ENCODE measurements around the gene CTSF.
"Not testable (repeated sequence)": the region's sequence is repeated elsewhere in the genome, so short reads cannot be mapped to it uniquely, and the experiment has no call there.

Gene CTSF

DNA sequence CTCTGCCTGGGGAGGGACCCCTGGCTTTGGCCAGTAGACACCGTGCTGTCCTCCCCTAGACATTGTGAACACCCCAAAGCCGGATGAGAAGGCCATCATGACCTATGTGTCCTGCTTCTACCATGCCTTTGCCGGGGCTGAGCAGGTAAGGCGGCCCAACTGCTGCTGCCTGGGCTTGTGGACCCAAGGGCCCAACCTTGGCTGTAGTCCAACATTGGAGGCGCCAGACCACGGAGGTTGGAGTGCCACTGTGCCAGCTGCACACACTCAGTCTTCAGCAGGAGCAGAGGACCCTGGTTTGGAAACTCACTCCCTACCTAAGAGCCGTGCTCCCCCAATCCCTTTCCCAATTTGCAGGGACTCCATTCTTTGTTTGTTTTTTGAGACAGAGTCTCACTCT lies 12.3 kb downstream of the CTSF start:
- no peak for DNase-seq

GRCh38 chr11:66555416-66555815 lies 13.0 kb downstream of the CTSF start:
- no peak for DNase-seq

- DNase-seq, result no peak
Measured at GRCh38 chr11:66554602-66555001, 13.8 kb downstream of the CTSF start.

DNA sequence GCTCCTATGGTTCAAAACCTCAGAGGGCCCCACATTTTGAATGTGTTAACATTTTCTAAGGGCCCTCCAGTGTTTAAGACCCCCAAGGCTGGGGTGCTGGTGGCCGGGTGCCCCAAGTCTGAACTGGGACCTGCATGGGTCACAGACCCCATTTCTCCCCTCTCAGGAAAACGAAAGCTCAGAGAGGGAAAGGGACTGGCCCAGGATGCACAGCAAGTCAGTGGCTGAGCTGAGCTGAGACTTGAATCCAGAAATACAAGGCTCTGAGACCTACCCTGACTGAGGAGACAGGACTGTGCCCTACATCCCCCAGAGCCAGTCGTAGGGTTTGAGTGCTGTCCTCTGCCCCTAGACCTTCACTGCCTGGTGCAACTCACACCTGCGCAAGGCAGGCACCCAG lies 17.5 kb downstream of the CTSF start:
- no peak for DNase-seq

DNA sequence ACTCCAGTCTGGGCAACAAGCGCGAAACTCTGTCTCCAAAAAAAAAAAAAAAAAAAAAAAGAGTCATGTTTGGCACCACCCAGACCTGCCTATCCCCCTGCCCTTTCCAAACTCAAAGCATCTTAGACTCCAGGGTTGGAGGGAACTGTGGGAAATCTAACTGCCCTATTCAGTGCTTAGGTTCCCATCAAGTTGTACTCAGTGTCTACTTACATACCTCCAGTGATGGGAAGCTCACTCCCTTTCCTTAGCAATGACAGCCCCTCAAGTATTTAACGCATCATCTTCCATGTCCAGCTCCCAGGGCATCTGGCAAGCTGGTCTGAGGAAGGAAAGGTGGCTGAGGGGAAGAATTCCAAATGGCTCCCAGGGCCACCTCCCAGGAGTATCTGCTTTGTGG lies 18.7 kb downstream of the CTSF start:
- DNase-seq, result no peak

DNA sequence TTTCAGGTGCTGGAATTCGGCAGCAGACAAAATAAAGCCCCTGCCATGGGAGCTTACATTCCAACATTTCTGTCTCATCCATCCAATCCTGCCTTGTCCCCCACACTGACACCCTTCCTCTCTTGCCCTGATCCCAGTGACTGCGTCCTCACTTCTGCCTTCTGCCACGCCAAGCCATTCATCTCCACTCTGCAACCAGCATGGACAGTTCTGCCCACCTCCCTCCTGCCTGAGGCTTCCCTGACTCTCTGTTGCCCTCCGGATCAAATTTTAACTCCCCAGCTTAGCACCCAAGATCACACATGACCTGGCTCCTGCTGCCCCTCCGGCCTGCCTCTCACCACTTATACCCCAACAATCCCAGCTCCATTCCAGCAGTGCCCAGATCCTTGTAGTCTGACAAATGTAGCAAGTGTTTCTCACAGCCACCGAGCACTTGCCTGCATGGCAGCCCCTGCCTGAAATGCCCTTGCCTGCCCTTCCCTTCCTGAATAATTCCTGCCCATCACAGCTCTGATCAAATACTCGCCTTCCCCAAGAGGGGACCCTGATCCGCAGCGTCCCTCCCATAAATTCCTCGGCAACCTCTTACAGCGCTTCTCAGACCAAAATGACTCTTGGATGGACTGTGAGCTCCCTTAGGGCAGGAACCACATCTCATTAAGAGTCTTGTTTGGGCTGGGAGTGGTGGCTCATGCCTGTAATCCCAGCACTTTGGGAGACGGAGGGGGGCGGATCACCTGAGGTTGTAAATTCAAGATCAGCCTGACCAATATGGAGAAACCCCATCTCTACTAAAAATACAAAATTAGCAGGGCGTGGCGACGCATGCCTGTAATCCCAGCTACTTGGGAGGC lies 19.4 kb downstream of the CTSF start:
- DNase-seq, result no peak

DNA sequence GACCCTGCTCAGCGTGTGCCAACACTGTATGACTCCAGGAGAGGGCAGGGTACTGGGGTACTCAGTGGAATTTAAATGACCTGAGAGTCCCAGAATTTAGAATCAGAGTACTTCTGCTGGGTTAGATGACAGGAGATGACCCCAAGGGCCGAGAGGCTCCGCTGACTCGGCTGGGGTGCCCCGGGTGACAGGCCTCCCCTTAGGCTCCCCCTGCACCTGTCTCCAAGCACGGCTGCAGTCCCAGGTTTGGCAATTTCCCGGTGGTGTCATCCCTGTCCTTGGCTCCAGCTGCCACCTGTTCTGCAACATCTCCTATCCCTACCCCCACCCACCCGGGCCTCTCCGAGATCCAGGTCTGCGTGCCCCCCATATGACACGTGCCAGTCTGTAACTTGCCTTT lies 20.4 kb downstream of the CTSF start:
- DNase-seq, result no peak

DNA sequence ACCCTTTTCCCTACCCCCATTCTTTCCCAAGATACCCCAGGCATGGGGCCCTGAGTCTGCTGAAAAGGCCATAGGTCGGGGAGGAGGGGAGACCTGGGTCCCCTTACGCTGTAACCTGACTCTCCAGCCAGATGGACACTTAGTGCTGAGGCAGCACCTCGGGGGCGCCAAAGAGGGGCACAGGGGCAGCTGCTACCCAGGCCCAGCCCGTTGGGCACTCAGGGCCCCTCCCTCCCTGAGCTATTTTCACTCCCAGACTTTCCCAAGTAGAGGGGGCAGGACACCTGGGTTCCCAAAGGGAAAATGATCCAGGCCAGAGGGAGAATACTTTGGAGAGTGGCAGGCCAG lies 20.8 kb downstream of the CTSF start:
- no peak for DNase-seq

DNA sequence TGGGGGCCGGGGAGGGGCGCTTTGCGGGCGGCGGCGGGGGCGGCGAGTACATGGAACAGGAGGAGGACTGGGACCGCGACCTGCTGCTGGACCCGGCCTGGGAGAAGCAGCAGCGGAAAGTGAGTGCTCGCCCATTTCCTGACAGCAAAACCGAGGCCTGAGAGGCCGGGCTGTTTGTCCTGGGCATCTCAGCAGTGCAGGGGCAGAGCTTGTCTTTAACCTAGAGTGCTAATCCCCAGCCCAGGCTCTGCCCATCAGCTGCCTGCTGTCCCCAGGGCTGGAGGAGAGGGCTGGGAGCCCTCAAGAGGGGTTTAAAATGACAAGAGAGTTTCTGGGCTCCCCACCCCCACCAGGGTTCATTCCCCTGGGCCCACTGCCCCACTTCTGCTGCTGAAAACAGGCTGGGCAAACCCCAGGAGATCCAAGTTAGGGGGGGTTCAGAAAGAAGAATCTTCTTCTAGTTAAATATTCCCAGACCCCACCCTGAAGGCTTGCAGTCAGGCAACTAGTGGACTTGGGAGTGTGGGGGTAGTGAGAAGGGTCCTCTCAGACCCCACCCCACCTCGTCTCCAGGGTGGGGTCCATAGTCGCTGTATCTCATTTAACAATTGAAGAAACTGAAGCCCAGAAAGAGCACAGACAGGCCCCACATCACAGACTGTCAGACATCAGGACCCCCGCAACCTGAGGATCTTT lies 21.3 kb downstream of the CTSF start:
- DNase-seq, result no peak

DNA sequence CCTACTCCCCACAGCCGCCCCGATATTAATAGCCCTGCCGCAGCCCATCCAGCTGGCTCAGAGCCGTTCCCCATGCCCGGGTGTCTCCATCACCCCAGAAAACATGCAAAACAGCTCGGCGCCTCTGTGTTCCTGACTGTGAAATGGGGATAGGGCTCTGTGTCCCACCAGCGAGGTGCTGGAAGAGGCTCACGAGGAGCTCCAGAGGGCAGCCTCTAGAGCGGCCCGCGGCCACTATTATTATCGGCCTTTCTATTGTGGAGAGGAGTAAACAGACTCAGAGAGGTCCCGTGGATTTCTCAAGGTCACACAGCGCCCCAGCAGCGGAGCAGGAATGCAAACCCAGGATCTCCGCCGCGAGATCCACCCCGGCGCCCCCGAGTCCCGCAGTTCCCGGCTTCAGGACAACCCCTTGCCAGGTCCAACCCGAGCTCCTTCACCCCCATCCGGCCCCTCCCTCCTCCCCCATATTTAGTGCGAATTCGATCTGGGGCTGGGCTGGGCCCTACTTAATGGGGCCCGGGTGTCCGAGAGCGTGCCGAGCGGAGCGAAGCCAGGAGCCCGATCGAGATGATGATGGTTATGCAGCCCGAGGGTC lies 21.9 kb downstream of the CTSF start, which contains the start of gene ACTN3:
TSS of gene ACTN3 (plus strand) at position 536 of the 598 bp plus-strand sequence. CDS start at position 571, 35 bp downstream.
- DNase-seq, result no peak

DNA sequence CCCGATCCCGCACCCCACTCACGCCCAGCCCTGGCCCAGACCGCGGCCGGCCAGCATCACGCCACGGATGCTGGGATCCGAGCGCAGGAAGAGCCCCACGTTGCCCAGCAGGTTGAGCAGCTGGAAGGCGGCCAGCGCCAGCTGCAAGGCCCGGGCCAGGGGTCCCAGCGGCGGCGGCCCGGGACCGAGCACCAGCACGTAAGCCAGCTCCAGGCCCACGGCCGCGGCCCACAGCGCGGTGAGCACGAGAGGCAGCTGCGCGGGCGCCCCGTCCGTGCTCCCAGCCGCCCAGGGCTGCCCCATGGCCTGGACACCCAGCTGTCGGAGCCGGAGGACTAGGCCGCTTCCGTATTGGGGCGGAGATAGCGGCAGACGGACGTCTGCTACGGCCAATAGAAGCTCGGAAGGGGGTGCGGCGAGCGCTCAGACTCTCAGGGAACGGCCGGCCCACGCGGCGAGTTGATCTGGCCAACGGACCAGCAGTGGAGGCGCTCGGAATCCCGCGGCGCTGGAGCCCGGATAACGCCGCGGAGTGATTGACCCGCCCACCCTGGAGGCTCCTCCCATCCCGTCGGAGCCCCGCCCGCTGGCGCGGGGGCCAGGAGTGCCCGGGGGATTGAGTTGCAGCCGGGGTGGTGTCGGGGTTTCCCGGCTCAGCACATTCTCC lies 22.6 kb downstream of the CTSF start, which contains the start of gene ZDHHC24:
TSS of gene ZDHHC24 (minus strand) at position 348 of the 667 bp plus-strand sequence. CDS start at position 303, 45 bp downstream.
- peak; percentile 91 to 97 for DNase-seq

DNA sequence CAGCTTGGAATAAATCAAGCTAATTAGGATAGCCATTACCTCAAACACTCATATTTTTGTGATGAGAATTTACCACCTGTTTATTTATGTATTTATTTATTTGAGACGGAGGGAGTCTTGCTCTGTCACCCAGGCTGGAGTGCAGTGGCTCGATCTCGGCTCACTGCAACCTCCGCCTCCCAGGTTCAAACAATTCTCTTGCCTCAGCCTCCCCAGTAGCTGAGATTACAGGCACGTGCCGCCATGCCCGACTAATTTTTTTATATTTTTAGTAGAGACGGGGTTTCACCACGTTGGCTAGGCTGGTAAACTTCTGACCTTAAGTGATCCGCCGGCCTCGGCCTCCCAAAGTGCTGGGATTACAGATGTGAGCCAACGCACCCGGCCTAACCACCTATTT lies 23.5 kb downstream of the CTSF start:
- not testable (repeated sequence) for DNase-seq

GRCh38 chr11:66543263-66544107 lies 24.9 kb downstream of the CTSF start:
- no peak for DNase-seq

- DNase-seq, result no peak
Measured at GRCh38 chr11:66542362-66542761, 26.0 kb downstream of the CTSF start.

DNA sequence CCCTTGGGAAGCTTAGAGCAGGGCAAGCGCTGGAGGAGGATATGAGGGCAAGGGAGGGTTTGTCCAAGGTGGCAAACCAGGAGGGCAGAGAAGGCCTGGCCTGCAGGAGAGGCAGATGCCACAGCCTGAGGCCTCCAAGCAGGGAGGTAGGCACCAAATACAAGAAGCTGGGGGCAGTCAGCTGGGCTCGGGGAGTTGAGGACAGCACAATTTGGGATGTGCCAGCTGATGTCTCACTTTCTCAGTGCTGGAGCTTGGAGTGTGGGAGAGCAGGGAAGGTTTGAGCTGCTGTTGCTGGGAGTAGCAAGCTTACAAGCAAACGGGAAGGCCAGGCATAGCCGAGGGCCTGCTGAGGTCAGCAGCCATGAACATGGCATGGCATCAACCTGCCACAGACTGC lies 26.5 kb downstream of the CTSF start:
- DNase-seq, result no peak

- not testable (repeated sequence) for DNase-seq
Measured at GRCh38 chr11:66540598-66540997, 27.8 kb downstream of the CTSF start.

- DNase-seq, result no peak
Measured at GRCh38 chr11:66539870-66540213, 28.6 kb downstream of the CTSF start.

DNA sequence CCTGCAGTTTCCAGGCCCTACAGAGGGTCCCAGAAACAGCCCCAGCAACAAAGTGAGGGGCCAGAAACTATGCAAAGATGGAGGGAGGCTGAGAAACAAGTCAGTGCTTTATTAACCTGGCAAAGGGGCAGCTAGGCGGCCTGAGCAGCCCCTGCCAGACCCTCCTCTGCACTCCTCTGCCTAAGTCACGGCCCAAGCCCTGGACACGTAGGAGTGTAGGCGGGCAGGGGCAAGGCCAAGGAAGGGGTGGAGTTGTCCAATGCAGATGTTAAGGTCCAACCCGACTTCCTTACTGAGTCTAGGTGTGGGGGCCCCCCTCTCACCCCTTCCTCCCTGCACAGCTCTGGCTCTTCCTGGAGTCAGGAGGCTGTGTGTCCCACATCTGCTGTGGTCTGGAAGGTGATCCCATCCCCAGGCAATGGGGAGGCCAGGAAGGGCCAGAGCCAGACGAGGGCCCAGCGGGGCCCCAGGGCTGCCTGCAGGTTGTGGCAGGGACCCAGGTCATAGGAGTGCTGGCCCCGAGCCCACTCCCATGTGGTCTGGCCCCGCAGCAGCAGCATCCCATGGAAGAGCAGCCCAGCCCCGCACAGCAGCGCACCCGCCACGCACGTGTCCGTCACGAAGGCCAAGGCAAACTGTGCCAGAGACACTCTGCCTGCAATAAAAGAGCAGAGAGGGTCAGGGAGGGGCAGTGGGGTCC lies 29.1 kb downstream of the CTSF start:
- no peak for DNase-seq

- DNase-seq, result no peak
Measured at GRCh38 chr11:66532784-66533183, 35.6 kb downstream of the CTSF start.

DNA sequence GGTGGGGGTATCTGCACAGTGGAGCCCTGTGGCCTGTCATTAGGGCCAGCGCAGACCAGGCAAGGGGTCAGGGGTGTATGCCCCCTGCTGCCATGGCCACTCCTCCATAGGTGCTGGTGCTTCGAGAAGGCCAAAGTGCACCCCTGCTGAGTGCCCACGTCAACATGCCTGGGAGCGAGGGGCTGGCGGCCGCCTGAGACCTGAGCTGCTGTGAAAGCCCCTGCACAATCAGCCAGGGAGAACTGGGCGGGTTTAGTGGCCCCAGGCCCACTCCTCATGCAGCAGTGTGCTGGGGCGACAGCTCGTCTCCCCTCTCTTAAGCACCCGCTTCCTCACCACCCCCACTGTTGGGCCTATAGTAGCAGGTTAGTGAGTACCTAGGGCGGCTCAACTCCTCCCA lies 36.6 kb downstream of the CTSF start:
- no peak for DNase-seq

DNA sequence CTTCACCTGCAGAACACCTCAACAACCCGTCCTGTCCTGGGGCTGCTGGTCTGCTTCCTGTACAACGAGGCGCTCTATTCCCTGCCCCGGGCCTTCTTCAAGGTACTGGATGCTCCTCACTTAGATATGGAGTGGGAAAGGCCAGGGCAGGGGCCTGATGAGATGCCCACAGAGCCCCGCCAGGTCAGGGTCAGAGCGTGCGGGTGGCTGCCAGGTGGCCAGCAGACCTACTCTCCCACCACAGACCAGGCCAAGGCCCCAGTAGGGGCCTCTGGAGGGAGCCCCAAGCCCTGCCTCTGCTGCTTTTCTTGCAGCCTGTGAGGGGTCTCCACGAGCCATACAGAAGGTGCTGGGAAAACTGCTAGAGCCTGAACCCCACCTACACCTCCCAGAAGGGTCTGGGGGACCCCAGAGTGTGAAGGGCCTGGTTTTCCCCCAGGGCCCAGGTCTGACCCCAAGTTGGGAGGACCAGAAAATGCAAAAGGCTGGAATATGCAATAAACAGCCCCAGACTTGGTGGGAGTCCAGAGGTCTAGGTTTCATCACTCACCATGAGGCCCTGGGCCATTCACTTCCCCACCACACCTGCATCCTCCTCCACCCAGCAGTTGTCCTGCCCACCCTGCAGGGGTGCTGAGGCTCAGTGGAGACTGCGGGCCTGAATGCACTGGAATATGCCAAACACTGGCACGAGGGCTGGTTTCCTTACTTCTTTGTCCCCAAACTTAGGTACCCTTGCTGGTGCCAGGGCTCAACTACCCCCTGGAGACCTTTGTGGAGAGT lies 37.3 kb downstream of the CTSF start:
- no peak for DNase-seq

Measured in NCI-H446 (cell line).